ENCODE data around the gene KEL.

The KEL gene

GRCh38 chr7:142927949-142928348 lies 34.2 kb downstream of the KEL start:
- FAIRE-seq, result no peak
- no peak for TF ChIP-seq CTCF (IDR thresholded peaks at IDR 0.05; ENCODE audit: insufficient read depth, missing control alignments)
- DNase-seq (ENCODE audit: insufficient read length, low spot score), result no peak

- no peak for FAIRE-seq
- no peak for DNase-seq (ENCODE audit: insufficient read length, low spot score)
- no peak for TF ChIP-seq CTCF (IDR thresholded peaks at IDR 0.05; ENCODE audit: insufficient read depth, missing control alignments)
Observed at GRCh38 chr7:142927085-142927745, 34.9 kb downstream of the KEL start.

GRCh38 chr7:142925413-142925812 lies 36.8 kb downstream of the KEL start:
- DNase-seq (ENCODE audit: insufficient read length, low spot score) (no peak), FAIRE-seq (no peak)
- TF ChIP-seq CTCF (IDR thresholded peaks at IDR 0.05; ENCODE audit: insufficient read depth, missing control alignments), result no peak

- DNase-seq (ENCODE audit: insufficient read length, low spot score) (no peak), FAIRE-seq (no peak)
- TF ChIP-seq CTCF (IDR thresholded peaks at IDR 0.05; ENCODE audit: insufficient read depth, missing control alignments), result no peak
Observed at GRCh38 chr7:142923391-142923790, 38.8 kb downstream of the KEL start.

GRCh38 chr7:142919656-142920055 lies 42.5 kb downstream of the KEL start:
- no peak for FAIRE-seq
- no peak for DNase-seq (ENCODE audit: insufficient read length, low spot score)
- no peak for TF ChIP-seq CTCF (IDR thresholded peaks at IDR 0.05; ENCODE audit: insufficient read depth, missing control alignments)

GRCh38 chr7:142918901-142919300 lies 43.3 kb downstream of the KEL start:
- FAIRE-seq (no peak), DNase-seq (ENCODE audit: insufficient read length, low spot score) (no peak)
- TF ChIP-seq CTCF (IDR thresholded peaks at IDR 0.05; ENCODE audit: insufficient read depth, missing control alignments), result no peak

- FAIRE-seq (no peak), DNase-seq (ENCODE audit: insufficient read length, low spot score) (no peak)
- TF ChIP-seq CTCF (IDR thresholded peaks at IDR 0.05; ENCODE audit: insufficient read depth, missing control alignments), result no peak
Observed at GRCh38 chr7:142917447-142917846, 44.7 kb downstream of the KEL start.
